H4 (cell line): ENCODE data around the gene ACP5. TPM values are rescaled to one million over a fixed set of nuclear protein-coding genes. Genes with fewer than 3 reads are reported as not detected.
"Not testable (repeated sequence)": the region's sequence is repeated elsewhere in the genome, so short reads cannot be mapped to it uniquely, and the experiment has no call there.

ENCODE experiments used
- DNase-seq: peaks from one replicate; pipeline ENCODE4 v3.0.0-alpha.2; 2015; ENCODE audit warnings: low spot score
- total RNA-seq: library from RNA; depleted of rRNA; stranded (reverse); fragments of >200 nt; shearing (Covaris generic); gene quantifications from 2 replicates; pipeline ENCODE4 v1.2.3, GENCODE V29; 2014

ACP5 gene
- total RNA-seq, 1 experiment from 2014 or later = 8.2 TPM

DNA sequence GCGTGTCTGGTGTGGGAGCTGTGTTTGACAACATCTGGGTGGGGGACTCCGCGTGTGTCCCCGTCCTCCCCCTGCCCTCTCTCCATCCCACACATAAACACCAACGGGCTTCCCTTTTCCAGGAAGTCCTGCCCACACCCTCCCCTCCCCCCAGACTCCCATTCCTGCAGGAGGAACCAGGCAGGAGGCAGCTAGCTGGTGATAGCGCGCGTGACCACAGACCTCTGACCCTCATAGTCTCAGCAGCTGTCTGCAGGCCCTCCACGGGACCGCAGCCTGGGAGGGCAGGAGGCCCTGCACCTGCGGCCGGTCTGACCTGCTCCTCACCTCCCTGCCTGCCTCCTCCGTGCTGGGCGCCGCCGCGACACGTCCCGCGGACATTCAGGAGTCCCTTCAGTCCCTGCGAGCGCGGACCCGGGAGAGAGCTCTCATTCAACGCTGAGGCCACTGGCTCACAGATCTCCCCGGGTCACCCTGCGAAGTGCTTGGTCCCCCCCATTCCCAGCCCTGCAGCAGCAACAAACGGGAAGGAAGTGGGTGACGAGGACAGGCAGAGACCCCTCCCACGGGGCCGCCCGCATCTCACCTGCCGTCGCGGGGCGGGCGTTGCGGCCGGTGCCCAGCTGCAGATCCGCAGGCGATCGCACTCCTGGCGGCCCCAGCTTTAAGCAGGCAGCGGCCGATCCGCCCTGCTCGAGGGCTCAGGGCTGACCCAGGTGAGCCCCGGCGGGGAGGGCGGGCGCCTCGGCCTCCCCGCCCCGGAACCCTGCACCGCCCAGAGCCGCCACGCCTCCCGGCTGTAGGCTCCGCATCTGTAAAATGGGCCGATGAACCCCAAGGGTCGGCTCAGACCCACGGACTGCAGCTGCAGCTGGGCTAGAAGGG is 1.1 kb upstream of the ACP5 start:
- DNase-seq = no peak

DNA sequence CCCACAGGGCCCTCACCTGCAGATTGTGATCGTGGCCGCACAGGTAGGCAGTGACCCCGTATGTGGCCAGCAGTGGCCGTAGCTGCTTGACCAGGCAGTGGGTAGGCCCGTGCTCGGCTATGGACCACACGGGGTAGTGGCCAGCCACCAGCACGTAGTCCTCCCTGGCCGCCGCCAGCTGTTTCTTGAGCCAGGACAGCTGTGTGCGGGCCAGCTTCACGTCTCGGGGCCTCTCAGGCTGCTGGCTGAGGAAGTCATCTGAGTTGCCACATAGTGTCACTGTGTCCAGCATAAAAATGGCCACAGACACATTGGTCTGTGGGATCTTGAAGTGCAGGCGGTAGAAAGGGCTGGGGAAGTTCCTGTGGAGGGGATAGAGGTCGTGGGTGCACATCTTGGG is 1.2 kb downstream of the ACP5 start:
- DNase-seq = no peak

DNA sequence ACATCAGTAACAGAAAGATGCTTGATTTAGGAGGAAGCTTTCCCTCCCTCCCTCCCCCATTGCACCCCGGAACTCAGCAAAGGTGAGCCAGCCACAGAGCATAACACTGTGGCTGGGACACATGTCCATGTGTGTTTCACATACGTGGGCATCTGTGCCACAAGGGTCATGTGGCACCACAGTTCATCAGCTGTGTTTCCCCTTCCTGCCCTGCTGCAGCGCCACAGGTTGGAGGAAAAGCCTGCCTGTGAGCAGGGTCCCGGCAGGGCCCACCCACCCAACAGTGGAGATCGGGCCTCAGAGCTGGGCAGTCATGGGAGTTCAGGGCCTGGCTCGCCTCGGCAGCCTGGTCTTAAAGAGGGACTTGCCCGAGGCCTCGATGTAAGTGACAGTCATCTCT is 2.8 kb downstream of the ACP5 start:
- no peak for DNase-seq

DNA sequence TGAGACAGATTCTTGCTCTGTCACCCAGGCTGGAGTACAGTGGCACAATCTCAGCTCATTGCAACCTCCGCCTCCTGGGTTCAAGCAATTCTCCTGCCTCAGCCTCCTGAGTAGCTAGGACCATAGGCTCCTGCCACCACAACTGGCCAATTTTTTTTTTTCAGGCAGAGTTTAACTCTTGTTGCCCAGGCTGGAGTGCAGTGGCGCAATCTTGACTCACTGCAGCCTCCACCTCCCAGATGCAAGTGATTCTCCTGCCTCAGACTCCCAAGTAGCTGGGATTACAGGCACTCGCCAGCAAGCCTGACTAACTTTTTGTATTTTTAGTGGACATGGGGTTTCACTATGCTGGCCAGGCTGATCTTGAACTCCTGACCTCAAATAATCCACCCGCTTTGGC is 3.7 kb downstream of the ACP5 start:
- not testable (repeated sequence) for DNase-seq

DNA sequence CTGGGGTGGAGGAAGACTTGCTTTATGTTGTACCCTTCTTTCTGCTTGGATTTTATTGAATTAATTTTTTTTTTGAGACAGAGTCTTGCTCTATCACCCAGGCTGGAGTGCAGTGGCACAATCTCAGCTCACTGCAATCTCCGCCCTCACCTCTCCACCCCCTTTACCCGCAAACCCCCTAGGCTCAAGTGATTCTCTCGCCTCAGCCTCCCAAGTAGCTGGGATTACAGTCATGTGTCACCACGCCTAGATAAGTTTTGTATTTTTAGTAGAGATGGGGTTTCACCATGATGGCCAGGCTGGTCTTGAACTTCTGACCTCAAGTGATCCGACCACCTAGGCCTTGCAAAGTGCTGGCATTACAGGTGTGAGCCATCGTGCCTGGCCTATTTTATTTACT is 4.1 kb downstream of the ACP5 start:
- DNase-seq = not testable (repeated sequence)

DNA sequence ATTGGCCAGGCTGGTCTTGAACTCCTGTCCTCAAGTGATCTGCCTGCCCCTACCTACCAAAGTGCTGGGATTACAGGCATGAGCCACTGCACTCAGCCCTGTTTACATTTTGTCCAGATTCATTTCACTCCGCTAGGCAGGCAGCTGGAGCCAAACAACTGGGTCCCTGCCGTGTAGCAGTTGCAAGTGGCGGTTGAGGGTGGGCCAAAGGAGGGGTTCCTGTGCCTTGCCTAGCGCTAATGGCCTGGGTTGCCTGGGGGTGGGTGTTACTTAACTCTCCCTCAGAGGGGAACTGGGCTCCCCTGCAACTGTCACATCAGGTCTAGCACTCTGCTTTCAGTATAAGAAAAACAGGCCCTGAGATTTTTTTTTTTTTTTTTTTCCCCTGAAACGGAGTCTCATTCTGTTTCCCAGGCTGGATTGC is 7.4 kb downstream of the ACP5 start:
- DNase-seq = no peak

DNA sequence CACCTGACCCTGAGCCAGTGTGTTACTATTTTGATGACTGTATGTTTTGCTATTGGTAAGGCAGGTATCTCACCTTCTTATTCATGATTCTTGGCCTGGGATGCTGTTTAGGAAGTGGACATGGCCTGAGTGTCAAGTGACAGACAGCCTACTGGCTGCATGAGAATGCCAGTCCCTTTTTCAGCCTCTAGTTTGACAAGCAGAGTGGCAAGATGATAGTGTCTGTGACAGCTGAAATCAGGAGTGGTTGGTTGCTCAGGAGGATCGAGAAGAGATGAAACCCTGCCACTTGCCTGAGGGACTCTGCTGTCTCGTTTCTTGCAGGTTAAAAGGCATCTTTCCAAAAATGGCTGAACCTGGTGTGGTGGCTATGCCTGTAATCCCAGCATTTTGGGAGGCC is 11.3 kb downstream of the ACP5 start:
- DNase-seq = no peak

DNA sequence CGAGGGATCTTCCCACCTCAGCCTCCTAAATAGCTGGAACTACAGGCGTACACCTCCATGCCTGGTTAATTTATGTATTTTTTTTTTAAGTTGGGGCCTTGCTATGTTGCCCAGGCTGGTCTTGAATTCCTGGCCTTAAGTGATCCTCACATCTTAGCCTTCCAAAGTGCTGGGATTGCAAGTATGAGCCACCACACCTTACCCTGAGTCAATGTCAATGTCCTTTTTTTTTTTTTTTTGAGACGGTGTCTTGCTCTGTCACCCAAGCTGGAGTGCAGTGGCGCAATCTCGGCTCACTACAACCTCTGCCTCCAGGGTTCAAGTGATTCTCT is 11.8 kb downstream of the ACP5 start:
- DNase-seq = not testable (repeated sequence)

DNA sequence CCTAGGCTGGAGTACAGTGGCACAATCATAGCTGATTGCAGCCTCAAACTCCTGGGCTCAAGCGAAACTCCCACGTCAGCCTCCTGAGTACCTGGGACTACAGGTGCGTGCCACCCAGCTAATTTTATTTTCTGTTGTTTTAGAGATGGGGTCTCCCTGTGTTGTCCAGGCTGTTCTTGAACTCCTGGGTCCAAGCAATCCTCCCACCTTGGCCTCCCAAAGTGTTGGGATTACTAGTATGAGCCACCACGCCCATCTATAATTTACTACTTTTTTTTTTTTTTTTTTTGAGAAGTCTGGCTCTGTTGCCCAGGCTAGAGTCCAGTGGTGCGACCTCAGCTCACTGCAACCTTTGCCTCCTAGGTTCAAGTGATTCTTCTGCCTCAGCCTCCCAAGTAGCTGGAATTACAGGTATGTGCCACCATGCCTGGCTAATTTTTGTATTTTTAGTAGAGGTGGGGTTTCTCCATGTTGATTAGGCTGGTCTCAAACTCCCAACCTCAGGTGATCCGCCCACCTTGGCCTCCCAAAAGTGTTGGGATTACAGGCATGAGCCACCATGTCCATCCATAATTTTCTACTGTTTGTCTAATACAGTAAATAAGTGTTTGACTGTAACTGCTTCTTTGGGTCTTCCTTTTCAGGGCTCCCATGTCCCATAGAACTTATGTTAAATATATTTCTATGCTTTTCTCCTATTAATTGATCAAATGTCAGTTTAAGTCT is 13.2 kb downstream of the ACP5 start:
- DNase-seq = not testable (repeated sequence)

DNA sequence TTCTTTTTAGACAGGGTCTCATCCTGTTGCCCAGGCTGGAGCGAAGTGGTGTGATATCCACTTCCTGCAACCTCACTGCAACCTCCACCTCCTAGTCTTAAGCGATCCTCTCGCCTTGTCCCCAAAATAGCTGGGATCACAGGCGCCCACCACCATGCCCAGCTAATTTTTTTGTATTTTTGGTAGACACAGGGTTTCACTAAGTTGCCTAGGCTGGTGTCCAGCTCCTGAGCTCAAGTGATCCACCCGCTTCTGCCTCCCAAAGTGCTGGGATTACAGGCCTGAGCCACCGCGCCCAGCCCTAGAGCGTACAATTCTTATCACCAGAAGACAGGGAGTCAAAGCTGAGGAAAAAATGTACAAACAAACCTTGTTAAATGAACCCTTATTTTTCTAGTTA is 13.9 kb downstream of the ACP5 start:
- no peak for DNase-seq

DNA sequence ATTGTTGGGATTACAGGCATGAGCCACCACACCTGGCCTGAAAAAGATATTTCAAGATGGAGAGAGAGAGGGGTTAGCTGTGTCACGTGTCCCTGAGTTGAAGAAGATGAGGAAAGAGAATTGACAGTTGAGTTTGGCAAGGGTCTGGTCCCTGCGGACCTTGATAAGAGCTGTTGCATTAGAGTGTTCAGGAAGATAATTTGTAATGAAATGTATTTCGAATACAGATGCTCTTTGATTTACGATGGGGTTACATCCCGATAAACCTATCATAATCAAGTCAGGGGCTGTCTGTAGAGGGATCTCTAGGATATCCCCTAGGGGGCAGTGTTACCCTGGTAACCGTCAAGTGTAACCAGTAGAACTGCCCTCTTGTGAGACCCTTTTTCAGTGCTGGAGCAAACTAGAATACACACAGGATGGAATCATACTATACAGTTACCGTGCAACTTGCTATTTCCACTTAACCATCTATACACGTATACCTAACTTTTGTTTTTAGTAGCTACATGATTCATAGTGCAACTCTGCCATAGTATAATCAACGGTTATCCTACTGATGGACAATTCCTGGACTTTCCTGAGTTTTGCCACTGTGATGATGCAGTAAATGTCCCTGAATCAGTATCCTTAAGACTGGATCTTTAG is 16.9 kb downstream of the ACP5 start:
- DNase-seq = peak; percentile 62

DNA sequence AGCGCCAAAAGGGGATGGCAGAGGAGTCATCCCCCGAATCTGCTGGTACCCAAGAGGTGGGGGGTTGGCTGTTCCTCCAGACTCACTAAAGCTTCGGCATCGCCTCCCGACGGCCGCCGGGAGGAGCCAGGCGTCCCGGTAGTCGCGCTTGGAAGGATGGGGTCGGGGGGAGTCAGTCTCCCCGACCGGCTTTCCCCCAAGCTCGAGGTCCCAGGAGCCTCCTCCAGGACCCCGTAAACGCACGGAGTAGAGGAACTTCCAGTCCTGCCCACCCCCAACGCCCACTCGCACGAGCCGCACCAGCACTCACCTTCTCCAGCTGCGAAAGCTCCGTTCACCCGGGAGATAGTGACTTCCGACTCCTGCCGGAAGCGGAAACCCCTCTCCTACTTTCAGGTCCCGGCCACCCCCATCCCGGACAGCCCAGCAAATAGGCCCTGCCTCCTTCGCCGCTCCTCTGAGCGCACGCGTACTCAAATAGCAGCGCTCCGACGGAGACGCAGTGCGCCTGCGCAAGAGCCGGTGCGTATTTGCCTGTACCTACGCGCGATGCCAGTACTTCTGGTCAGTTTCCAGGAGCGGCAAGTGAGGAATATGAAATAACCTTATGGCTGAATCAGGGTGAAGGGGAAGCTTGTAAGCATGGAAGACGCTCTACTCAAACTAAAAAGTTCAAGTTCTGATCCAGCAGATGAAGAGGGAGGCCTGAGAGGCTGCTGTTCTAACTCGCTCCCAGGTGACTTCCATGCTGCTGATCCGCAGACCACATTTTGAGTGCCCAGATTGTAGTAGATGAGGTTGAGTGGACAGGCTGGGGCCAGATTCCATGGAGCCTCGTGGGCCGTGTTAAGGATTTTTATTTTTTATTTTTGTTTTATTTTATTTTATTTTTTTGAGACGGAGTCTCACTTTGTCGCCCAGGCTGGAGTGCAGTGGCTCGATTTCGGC is 18.3 kb downstream of the ACP5 start, which contains the start of gene ELOF1:
TSS of gene ELOF1 (minus strand) at position 350 of the 948 bp plus-strand sequence. CDS start 4,883 bp downstream, outside the sequence.
- DNase-seq = peak; percentile 98

DNA sequence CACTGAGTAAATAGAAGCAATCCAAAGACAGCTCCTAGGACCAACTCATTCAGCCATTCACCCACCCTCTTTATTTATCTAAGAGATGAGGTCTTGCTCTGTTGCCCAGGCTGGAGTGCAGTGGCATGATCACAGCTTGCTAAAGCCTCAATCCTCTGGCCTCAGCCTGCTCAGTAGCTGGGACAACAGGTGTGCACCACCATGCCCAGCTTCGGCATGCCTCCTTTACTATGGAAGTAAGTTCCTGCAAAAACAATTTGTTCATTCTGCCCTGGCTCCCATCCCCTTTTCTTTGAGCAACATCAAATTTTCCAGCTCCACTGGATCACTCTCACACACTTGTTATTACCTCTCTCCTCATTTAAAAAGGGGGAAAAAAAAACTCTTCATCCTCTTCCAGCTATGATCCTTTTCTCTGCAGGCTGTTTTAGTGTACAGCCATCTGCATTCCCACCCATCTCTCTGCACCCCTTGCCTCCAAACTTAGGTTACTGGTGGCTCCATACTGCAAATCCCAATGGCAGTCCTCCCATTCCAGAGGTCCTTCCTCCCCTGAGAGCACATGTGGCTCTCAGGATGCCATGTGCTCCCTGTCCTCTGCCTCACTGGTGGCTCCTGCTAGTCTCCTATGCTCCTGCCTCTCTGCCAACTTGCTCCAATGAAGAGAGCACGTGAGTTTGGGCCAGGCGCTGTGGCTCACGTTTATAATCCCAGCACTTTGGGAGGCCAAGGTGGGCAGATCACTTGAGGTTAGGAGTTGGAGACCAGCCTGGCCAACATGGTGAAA is 20.6 kb downstream of the ACP5 start:
- DNase-seq = no peak

DNA sequence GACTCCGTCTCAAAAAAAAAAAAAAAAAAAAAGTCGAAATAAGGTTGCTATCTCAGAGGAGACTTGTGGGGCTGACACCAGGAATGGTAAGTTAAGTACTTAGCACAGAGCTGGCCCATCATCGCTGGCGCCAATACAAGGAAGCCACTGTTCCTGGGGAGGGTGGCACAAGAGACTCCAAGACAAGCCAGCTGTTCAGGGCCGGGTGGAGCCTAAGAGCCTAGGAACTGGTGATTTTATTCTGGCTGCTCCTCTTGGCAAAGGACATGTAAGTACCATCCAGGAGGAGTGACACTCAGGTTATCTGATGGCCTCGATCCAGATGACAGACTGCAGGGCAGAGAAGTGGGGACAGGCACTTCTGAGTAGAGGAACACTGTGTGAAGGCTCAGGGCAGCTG is 22.2 kb downstream of the ACP5 start:
- no peak for DNase-seq

DNA sequence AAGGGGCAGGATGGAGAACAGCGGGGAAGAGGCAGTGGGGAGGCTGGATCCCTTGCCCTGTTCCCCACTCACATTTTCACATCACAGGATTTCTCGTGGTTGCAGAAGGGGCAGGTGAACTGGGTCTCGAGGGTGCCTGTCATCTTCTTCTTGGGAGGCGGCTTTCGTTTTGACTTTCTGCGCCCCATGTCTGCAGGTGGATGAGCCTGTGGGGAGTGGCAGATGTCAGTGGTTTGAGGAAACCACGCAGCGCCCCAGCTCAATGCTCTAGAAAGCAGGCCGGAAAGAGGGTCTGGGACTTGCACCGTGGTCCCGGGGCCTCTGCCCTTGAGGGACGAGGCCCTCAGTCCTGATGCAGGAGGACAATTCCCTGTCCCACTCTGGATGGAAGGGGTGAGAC is 23.3 kb downstream of the ACP5 start:
- no peak for DNase-seq

DNA sequence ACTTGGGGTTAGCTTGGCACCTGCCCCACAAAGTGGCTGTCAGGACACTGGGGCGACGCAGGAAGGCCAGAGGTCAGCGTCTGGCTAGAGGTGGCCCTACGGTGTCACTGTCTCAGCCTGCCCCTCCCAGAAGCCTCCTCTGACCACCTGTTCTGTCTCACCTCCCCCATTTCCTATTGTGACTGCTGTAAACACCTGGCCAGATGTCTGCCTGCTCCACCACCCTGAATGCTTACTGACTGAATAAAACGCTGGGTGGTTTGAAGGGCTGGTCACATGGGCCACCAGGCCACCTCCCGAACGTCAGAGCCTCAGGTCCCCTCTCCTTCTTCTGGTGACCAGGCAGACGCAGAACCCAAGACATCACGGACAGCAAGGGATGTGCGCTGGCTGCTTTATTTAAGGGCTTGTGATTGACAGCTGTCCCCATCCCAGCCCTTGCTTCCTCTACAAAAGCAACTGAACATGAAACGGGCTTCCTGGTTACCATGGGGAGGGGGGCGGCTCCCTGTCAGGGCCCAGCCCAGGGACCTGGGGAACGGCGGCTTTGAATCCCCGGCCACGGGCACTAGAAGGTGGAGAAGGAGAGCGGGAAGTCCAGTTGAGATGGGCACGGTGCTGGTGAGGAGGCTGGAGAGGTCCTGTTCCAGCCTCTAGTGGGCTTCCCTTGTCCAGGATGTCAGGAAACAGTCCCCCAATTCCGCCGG is 24.6 kb downstream of the ACP5 start:
- no peak for DNase-seq

DNA sequence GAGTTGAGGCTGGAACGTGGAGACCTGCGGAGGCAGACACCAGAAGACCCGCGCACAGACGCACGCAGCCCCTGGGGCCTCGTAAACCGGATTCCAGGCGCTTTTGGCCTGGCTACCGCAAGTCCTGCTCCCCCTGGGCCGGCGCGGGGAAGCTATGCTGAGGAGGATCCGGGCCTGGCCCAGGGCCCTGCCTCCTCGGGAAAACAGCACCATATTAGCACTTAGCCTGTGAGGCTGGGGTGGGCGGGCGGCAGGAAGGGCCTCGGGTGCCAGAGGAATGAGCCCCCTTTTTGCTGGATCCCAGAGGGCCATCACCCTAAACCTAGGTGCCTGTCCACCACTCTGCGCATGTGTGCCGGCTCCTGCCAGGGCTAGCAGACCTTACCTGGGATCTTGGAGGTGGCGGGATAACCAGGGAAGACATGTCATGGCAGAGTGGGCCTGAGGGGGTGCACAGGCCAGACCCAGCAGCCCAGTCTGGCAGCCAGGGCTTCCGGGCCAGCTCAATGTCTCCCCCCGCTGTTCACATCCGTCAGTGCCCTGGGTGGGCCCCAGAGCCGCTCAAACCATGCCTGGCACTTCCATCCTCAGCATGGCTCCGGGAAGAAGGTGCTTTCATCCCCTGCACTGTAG is 25.7 kb downstream of the ACP5 start:
- DNase-seq = no peak

DNA sequence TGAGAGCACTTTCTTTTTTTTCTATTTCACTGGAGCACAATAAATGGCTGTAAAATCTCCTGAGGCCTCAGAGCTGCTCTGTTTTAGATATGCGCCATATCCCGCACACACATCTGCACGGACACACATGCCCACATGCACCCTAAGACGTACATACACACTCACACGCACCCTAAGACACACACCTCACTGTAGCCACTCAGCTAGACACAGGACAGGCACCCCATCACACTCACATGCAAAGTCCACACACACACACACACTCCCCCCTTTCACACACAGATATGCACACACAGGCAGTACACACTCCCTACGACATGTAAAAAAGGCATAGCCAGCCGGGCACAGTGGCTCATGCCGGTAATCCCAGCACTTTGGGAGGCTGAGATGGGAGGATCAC is 27.2 kb downstream of the ACP5 start:
- no peak for DNase-seq

DNA sequence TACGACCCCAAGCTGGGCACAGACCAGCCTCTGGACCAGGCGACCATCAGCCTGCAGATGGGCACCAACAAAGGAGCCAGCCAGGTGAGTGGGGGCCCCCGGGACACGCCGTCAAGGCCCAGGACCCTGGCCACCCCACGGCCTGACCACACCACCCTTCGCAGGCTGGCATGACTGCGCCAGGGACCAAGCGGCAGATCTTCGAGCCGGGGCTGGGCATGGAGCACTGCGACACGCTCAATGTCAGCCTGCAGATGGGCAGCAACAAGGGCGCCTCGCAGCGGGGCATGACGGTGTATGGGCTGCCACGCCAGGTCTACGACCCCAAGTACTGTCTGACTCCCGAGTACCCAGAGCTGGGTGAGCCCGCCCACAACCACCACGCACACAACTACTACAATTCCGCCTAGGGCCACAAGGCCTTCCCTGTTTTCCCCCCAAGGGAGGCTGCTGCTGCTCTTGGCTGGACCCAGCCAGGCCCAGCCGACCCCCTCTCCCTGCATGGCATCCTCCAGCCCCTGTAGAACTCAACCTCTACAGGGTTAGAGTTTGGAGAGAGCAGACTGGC is 28.0 kb downstream of the ACP5 start:
- no peak for DNase-seq
